ENCODE data around the gene CCN6.
A peak's percentile ranks its signal among the peaks of the same experiment; 100 is the strongest.

Gene CCN6

DNA sequence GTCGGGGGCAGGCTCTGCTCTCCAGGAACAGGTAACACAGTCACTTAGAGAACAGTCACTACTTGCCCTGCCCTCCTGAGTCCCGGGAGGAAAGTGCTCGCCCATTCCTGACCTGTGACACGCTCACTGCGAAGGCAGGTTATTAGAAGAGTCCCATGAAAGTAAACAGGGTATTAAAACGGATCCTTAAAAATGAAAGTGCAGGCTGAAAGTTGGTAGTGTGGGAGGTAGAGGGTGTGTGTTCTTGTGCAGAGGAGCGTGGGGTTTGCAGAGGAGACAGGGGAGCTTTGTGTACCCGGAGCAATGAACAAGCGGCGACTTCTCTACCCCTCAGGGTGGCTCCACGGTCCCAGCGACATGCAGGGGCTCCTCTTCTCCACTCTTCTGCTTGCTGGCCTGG is at the start of gene CCN6:
Gene CCN6 (plus strand): TSS at position 104 of the 400 bp plus-strand sequence. CDS start 254 bp downstream, at position 358.
- DNase-seq, result no peak

DNA sequence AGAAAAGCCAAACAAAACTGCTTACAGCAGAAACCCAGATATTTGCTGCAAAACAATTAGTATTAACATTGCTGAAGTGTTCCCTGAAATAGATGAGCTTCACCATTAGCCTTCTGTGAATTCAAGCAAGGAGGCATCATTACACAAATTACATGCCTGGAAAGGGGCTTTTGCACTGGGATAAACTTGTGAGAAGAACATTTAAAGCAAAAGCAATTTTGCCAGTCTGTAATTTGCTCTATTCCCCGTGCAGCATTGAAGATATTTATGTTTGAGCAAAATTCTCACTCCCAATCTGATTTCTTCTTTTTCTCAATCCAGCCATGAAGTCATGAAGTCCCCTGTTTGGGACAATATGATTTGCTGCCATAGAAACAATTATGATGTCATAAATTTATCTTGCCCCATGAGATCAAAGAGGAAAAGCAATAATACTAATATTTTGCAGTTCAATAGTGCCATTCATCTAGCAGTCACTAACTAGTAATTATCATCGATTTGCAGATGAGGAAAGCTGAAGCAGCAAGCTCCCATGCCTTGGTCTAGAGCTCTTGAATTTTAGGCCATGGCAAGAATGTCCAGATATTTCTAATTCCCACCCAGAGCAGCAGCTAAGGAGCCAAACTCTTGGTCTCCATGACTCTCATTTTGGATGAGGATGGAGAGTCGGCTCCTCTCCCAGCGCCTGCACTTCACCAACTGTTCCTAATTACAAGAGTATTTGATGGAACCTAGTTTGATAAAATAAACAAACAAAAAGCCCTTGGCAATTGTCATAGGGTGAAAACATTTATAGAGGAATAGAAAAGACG is 49.5 kb upstream of the CCN6 start:
- DNase-seq, result no peak

DNA sequence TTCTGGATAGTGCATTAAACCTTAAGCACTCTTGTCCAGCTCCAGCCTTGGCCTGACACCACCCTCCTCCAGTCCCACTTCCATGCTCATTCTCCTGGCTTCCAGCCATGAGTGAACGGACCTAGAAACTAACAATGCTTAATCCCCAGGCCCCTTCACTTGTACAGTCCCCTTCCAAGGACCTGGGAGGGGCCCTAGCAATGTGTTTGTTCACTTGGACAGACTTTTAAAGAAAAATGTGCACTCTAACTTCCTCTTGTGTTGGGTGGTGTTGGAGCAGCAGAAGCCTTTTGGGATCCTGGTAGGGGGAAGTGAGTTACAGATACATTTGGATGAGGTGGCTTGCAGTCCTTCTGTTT is 48.9 kb upstream of the CCN6 start:
- no peak for DNase-seq

DNA sequence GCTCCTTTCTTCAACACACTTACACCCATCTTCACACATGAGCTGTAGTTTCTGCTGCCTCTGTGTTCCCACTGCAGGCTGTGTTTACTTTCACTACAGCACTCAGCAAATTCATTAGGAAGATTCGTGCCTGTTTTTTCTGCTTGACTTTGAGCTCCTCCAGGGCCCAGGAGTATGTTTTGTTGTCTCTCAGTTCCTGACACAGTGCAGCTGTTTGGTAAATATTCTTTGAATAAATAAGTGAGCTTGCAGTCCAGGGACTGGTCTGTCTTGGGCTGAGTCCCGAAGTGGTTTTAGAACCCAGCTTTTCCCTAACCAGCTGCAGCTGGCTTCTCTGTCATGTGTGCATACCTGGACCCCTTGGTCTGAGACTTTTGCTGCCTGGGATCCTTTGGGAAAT is 46.6 kb upstream of the CCN6 start:
- no peak for DNase-seq

DNA sequence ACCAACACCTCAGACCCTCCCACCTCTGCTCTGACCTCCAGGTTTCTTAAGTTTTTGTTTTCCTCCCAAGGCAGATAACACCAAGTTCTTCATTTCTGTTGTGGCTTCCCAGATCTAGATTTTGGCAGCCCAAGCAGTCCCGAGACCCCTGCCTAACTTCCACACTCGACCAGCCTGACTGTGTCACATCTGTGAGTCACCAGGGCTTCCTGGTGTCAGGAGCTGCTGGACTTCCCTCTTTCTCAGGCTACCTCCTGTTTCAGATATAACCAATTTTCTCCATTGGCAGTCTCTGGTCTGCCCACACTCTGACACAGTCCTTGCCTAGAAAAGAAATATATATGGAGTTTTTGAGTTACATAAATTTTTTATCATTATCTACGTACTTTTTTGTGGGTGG is 46.1 kb upstream of the CCN6 start:
- DNase-seq, result no peak

DNA sequence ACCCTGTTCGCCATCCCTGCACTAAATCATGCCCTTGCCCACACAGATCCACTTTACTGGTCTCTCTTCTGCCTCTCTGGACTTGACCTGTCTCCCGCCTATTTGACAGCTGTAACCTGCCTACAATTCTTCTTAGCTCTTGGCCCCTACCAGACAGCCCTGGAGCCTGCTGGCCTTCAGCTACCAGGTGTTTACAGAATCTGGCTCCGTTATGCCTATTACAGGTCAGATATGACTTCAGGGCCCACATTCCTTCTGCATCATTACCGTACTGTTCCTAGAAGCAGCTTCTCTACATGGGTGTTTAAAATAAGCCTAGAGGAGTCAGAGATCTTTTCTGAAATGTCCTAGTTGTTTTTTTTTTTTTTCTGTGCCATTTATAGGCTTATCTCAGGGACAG is 45.4 kb upstream of the CCN6 start:
- no peak for DNase-seq

DNA sequence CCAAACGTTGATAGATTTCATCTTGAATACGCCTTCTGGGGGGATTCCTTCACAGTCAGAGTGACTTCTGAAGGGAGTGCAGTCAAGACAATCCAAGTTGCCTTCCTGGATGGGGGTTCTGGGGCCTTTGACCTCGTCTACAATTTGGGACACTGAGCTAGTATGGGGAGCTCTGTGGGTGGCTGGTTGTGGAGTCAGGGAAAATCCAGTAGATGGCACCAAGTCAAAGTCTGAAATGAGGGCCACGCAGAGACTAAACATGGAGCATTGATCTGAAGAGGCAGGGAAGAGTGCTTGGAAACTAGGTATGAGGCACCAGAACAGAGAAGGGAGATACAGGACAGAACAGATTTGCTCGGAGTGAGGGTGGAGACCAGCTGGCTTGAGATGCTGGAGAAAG is 43.6 kb upstream of the CCN6 start:
- no peak for DNase-seq

DNA sequence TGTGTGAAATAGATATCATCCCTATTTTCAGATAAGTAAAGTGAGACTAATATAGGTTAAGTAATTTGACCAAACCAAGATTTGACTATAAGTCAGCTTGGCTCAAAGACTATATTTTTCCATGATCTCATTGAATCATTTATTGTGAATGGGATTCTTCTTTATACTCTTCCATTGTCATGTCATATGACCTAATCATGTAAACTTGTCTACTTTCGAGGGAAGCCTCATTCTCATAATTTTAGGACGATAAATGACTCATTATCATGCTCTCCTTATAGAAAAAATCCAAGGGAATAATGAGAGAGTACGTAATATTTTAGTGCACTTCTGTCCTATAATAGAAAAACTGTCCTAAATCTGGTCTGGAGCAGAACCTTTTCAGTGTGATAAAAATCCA is 40.9 kb upstream of the CCN6 start:
- DNase-seq, result no peak

DNA sequence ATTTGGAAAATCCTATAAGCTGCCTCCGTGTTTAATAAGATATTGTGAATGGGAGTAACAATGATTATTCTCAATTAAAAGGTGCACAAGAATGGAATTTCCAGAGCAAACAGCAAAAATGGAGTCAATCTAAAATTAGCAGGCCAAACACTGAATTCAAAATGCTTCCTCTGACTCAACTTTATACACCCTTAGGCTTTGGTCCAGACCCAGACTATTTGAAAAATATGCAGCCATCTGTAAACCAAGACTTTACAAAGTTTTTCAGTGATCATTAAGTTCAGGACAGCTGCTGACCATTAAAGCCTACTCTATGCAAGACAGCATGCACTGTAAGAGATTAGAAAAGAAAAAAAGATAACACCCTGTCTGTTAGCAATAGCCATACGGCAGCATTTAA is 39.4 kb upstream of the CCN6 start:
- no peak for DNase-seq

DNA sequence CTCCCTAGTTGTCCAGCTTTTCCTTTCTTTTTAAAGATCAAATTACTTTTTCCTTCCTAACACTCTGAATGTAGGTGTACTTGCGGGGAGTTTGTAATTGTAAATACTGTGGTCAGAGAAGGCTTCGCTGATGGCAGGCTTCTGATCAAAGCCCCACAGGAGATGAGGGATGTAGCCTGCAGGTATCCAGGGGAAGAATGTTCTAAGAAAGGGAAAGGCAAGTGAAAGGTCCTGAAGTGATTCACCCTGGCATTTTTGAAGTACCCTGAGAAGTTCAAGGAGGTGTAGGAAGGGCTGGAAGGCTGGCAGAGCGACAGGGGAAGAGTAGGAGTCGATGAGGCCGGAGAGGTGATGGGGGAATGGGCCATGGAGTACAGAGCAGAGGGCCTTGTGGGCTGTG is 38.2 kb upstream of the CCN6 start:
- DNase-seq, result no peak

DNA sequence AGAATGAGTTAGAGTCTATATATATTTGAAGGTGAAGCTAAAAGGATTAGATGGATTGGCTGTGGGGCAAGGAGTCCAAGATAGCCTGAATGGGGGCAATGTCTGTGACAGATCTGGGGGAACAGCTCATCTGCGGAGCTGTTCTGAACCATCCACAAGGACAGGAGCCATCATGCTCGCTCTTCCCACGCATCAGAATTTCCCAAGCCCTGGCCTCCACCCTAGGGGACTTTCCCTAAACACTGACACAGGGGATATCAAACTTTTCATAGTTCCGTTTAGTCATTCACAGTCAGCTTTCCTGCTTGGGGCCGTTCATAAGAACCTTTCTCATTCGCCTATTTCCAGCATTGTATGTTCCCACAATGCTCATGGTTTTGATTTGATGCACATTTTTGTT is 37.6 kb upstream of the CCN6 start:
- DNase-seq, result no peak

DNA sequence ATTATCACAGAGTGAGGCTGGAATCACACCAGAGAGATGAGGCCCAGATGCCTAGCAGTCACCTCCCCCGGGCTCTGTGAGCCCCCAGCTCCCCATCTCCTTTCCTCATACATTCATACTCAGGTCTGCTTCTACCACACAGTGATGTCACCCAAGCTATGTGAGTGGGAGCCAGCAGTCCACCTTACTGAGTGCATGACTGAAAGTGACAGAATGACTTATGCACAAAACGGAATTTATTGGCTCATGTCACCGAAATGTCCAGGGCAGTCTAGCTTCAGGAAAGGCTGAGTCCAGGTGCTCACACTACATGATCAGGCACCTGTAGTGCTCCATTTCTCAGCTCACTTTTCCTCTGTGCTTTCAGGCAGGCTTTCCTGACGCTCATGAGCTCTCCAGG is 36.7 kb upstream of the CCN6 start:
- peak in 1 of 4 experiments; percentile 8 for DNase-seq

DNA sequence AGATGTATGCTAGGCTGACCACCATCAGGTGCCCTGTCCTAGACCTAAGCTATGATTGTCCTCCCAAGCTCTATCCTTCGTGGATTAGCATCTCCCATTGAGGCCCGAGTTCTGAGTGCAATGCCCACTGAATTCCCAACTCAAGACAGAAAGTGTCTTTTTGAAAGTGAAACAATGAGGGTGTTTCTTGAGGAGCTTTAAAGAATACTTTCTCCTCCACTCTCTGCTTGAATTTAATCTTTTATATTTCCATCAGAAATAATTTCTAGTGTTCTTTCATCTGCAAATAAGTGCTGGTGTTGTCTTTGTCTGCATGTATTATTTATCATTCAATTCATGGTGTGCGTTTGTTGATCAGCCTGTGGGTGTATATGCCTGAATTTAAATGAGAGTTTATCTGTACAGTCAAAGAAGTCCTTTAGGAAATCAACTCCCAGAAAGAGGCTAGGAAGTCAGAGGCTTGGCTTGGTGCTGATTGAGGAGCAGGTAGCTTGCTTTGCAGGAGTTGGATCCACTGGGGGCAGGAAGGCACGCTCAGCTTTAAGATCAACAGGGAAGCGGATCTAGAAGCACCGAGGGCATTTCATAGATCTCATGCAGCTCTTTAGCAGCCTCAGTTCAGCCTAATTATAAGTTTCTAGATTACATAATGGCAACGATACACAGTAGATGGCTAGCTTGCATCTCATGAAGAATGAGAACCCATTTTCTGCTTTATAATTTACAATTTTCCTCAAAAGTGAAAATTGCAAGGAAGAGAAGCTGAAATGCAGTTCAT is 36.0 kb upstream of the CCN6 start:
- no peak for DNase-seq

DNA sequence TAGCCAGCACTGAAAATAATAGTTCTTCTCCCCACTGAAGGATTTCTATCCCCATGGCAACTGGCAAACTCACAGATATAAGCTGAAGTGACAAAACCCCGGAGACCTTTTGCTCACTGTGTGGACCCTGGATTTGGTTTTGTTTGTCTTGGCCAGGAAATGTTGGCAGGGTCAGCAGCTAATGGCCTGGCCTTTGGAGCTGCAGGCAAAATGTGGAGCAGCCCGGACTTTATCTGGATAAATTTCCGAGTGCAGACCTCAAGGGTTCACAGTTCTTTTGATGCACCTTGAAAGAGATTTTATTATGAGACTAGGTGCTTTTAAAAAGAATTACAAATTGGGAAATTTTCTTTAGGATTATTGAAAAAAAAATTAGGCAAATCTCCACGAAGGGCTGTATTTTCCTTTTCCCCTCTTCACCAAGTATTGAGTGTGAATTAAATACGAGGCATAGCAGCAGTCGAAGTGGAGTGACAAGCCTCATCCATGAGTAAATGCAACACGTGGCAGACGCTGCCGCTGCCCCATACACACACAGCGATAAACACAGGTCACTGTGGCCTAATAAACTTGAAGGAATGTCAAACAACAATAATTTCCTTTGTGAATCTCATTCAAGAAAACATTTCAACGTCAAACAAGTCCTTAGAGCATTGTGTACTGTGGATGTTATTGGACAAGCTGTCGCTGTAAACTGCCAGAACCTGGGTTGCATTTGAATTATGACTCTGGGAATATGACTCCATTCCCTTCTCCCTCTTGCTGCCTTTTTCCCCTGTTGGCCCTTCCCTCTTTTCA is 35.1 kb upstream of the CCN6 start:
- DNase-seq, result no peak

DNA sequence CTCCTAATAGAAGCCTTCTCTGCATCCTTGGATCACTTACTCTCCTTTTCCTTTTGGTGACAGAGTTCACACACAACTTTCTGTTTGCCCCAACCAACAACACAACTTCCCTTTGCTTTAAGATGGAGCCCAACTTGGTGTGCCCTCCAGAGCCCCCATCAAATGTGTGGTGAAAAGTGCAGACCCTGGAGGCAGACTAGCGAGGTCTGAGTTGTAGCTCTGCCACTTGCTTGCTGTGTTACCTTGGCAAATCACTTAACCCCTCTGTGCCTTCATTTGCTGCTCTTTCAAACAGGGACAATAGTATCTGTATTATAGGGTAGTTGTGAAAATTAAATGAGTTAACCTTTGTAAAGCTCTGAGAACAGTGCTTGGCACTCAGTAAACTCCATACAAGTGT is 34.3 kb upstream of the CCN6 start:
- DNase-seq, result no peak

DNA sequence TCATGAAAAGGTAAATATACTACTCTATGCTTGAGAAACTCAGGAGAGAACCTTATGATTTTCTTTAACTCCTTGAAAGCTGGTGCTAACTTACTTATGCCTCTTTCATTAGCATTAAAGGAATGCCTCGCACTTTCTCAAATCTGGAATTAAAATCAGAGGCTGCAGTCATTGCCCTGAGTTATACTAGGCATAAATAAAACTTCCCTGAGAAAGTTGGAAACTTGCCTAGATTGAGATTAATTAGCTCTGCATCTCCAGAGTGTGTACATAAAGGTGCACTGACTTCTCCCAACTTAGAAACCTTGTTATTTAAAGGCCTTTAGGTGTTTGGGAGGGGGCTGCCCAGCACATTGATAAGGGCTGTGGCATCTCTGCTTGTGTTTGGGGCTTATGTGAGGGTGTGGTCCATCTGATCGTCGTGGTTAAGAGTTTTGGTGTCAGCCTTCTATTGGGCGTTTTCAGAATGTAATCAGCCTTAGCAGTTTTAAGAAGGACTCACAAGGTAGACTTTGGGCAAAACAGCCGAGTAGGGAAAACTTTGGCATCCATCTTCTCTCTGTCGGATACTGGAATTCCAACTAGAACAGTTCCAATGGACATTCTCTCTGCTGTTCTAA is 32.1 kb upstream of the CCN6 start:
- DNase-seq, result no peak

DNA sequence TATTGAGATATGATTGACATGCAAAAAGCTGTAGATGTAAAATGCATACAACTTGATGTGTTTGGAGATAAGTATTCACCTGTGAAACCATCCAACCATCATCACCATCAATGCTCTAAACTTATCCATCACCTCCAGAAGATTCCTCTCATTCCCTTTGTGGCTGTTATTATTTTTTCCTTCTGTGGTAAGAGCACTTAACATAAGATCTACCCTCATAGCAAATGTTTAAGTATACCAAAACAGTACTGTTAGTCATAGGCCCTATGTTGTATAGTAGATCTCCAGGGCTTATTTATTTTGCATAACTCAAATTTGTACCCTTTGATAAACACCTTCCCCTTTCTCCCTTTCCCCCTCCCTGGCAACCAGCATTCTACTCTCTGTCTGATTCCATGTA is 31.2 kb upstream of the CCN6 start:
- no peak for DNase-seq

DNA sequence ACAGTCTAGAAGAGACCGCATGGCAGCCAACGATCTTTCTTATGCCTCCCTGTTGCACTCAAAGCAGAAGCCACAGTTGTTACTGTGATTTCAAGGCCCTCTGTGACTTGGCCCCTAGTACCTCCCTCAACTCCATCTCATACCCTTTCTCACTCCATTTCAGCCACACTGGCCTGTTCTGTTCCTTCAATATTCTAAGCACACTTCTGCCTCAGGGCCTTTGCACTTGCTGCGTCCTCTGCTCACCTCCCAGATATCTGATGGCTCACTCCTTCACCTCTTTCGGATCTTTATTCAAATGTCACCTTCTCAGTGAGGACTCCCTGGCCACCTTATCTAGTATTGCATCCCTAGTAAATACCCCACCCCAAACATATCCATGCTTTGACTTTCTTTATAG is 29.4 kb upstream of the CCN6 start:
- DNase-seq, result no peak

DNA sequence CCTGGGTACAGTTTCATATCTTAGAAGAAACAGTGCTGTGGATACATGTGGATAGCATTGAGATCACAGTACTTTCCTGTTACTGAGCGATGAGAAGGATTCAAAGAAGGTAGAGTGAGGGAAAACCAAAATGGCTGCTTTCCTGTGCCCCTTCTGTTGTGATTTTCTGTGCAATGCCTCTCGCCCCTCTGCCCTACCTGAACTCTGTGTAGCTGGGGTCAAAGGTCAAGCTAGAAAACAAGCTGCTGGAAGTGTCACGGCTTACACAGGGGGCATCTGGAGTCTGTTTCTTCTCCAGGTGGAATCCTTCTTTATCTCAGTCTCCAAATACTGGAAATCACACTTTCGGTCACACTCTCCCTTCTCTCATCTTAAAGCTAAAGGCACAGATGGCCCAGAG is 27.0 kb upstream of the CCN6 start:
- DNase-seq, result no peak

DNA sequence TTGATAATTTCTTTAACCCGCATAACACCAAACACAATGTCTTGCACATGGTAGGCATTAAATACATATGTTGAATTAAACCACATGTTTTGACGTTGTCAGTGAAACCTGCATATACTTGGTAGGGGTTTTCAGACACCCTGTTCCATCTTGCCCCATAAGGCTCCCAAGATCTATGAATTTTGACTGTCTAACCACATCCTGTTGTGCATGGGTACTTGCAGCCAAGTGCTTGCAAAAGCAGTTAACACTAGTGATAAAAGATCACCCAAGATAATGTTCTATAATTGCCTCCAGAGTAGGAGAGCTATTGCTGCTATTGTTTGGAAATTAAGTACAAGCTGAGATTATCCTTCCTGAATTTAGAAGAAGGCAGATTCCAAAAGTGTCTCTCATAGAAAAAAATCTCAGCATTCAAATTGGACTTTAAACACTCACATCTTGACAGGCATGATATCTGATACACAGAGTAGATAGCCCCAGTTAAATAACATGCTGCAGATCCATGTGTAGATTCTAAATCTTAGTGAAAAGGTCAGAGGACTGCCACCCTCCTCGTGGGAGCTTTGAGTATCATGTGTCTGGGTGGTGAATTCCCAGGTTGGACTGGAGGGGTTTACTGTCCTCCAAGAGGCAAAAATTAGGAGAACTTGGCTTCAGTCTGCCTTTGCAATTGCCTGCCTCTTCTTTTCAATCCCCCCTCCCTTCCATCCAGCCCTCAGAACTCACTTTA is 25.8 kb upstream of the CCN6 start:
- DNase-seq, result peak in 1 of 4 experiments; percentile 16

DNA sequence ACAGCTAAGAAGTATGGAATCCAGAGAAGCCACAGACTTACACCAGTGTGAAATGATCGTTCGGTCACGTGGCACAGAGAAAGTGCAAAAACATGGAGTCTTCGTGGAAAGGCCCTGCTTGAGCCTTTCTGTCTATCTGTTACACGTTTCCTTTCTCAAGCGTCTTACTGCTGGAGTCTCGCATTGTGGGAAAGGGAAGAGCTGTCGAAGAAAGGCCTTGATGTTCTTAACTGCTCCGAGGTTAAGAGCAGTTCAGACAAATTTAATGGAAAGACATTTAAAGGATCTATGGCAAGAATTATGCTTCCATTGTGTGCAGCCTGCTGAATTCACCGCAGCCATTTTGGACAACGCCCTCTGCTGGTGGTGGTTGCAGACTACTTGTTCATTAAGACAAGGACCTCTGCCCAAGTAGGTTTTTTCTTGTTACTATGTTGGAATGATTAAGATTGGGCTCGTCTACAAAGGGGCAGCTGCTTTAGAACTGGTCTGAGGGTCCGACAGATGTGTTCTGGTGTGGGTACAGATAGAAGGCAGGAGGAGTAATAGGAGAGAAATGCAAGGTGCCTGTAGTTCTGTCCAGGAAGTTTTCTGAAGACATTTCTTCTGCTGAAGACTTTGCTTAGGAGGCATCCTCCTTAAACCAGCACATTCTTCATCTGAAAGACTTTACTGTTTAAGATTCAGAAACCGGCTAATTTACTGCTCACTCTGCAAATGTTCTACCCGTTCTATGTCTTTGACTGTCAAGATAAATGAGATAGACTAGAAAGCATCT is 24.7 kb upstream of the CCN6 start:
- DNase-seq, result peak; percentile 9 to 43 (median 22)
